GM23338 (cell line): ENCODE results near the gene EFTUD2. TPM values are rescaled to one million over a fixed set of nuclear protein-coding genes. Genes with fewer than 3 reads are reported as not detected.
A peak's percentile ranks its signal among the peaks of the same experiment; 100 is the strongest.

Experiments
- ATAC-seq: fragments of 200-7000 bp; cut with Tn5 transposase; 3 replicates; pipeline ENCODE4 v1.9.1; 2020
- DNase-seq: peaks from one replicate; pipeline ENCODE4 v3.0.0-alpha.2; 2015; ENCODE audit warnings: low spot score
- H2AFZ ChIP-seq: fragments of 200-600 bp; sonication (generic); 2 replicates; pipeline ENCODE4 v1.8.0; 2016; ENCODE audit warnings: antibody characterized with exemption, mild to moderate bottlenecking, moderate library complexity
- H3F3A ChIP-seq: fragments of 200-600 bp; sonication (generic); replicated peaks from 2 replicates; pipeline ENCODE4 v1.8.0; 2017; ENCODE audit warnings: antibody characterized with exemption, mixed run types, low read depth
- H3K27ac ChIP-seq: fragments of 200-600 bp; sonication (generic); 2 replicates; pipeline ENCODE4 v1.6.1; 2016; ENCODE audit warnings: low read depth
- H3K27me3 ChIP-seq: fragments of 200-600 bp; sonication (generic); 2 replicates; pipeline ENCODE4 v1.8.0; 2016; ENCODE audit warnings: mild to moderate bottlenecking, mixed run types, moderate library complexity; ENCODE audit not compliant: insufficient read depth
- H3K36me3 ChIP-seq: fragments of 200-600 bp; sonication (generic); 2 replicates; pipeline ENCODE4 v1.8.0; 2016; ENCODE audit warnings: mild to moderate bottlenecking; ENCODE audit not compliant: insufficient read depth
- H3K4me1 ChIP-seq: fragments of 200-600 bp; sonication (generic); 2 replicates; pipeline ENCODE4 v1.8.0; 2016; ENCODE audit warnings: mild to moderate bottlenecking, moderate library complexity; ENCODE audit not compliant: insufficient read depth
- H3K4me2 ChIP-seq: fragments of 200-600 bp; sonication (generic); 2 replicates; pipeline ENCODE4 v1.7.1; 2017; ENCODE audit warnings: mixed run types
- H3K4me3 ChIP-seq: fragments of 200-600 bp; sonication (generic); 2 replicates; pipeline ENCODE4 v1.6.1; 2016; ENCODE audit warnings: mixed run types
- H3K79me2 ChIP-seq: fragments of 200-600 bp; sonication (generic); replicated peaks from 2 replicates; pipeline ENCODE4 v1.8.0; 2017; ENCODE audit warnings: mild to moderate bottlenecking; ENCODE audit not compliant: insufficient read depth
- H3K9me2 ChIP-seq: fragments of 200-600 bp; sonication (generic); 2 replicates; pipeline ENCODE4 v1.8.0; 2017; ENCODE audit not compliant: insufficient read depth
- H4K20me1 ChIP-seq: fragments of 200-600 bp; sonication (generic); replicated peaks from 2 replicates; pipeline ENCODE4 v1.8.0; 2017; ENCODE audit warnings: mild to moderate bottlenecking; ENCODE audit not compliant: insufficient read depth
- H3K27ac Mint-ChIP-seq: 2 replicates; pipeline ENCODE4 v1.8.0; 2020; ENCODE audit warnings: inconsistent platforms, mild to moderate bottlenecking, moderate library complexity, mixed read lengths
- H3K27me3 Mint-ChIP-seq: 3 replicates; pipeline ENCODE4 v1.8.0; 2022; ENCODE audit warnings: low read depth, mild to moderate bottlenecking, moderate library complexity, mixed read lengths, inconsistent platforms; ENCODE audit not compliant: insufficient read depth, poor library complexity
- H3K36me3 Mint-ChIP-seq: 3 replicates; pipeline ENCODE4 v1.8.0; 2021; ENCODE audit warnings: low read depth, mild to moderate bottlenecking, inconsistent platforms, moderate library complexity, mixed read lengths
- H3K4me1 Mint-ChIP-seq: 3 replicates; pipeline ENCODE4 v1.8.0; 2020; ENCODE audit warnings: mild to moderate bottlenecking, inconsistent platforms, mixed read lengths
- H3K4me3 Mint-ChIP-seq: 3 replicates; pipeline ENCODE4 v1.8.0; 2021; ENCODE audit warnings: moderate library complexity, mild to moderate bottlenecking, inconsistent platforms, mixed read lengths
- H3K9me3 Mint-ChIP-seq: 3 replicates; pipeline ENCODE4 v1.8.0; 2020; ENCODE audit warnings: moderate library complexity, mild to moderate bottlenecking, inconsistent platforms, mixed read lengths
- CREB1 ChIP-seq: fragments of 250-450 bp; sonication (Bioruptor Pico); IDR thresholded peaks from 2 replicates; pipeline ENCODE4 v1.5.0; 2020; ENCODE audit warnings: low read depth, mild to moderate bottlenecking, moderate library complexity
- EZH2 ChIP-seq: fragments of 200-600 bp; sonication (generic); IDR thresholded peaks from one replicate; pipeline ENCODE4 v1.8.0; 2017; ENCODE audit warnings: antibody characterized with exemption, mild to moderate bottlenecking, low read depth; ENCODE audit not compliant: unreplicated experiment
- EZH2phosphoT487 ChIP-seq: fragments of 200-600 bp; sonication (generic); IDR thresholded peaks from one replicate; pipeline ENCODE4 v1.8.1; 2018; ENCODE audit warnings: antibody characterized with exemption; ENCODE audit not compliant: unreplicated experiment
- JUNB ChIP-seq: IDR thresholded peaks from one replicate; pipeline ENCODE4 v1.6.1; 2016; ENCODE audit warnings: antibody characterized with exemption; ENCODE audit not compliant: unreplicated experiment
- NANOG ChIP-seq: IDR thresholded peaks from 2 replicates; pipeline ENCODE4 v1.6.1; 2016; ENCODE audit warnings: antibody characterized with exemption, borderline replicate concordance
- POLR2AphosphoS5 ChIP-seq: IDR thresholded peaks from 2 replicates; pipeline ENCODE4 v1.6.1; 2016; ENCODE audit warnings: antibody characterized with exemption, low read depth
- REST ChIP-seq: IDR thresholded peaks from one replicate; pipeline ENCODE4 v1.6.1; 2018; ENCODE audit warnings: antibody characterized with exemption; ENCODE audit not compliant: unreplicated experiment
- STAT1 ChIP-seq: IDR thresholded peaks from one replicate; pipeline ENCODE4 v1.6.1; 2016; ENCODE audit warnings: antibody characterized with exemption; ENCODE audit not compliant: unreplicated experiment
- ZNF114 ChIP-seq: fragments of 250-450 bp; sonication (Bioruptor Pico); IDR thresholded peaks from 2 replicates; pipeline ENCODE4 v1.5.0; 2020; ENCODE audit warnings: mild to moderate bottlenecking, moderate library complexity
- ZNF331 ChIP-seq: fragments of 250-450 bp; sonication (Bioruptor Pico); IDR thresholded peaks from 2 replicates; pipeline ENCODE4 v1.5.0; 2020; ENCODE audit warnings: low read depth, mild to moderate bottlenecking, moderate library complexity
- long read RNA-seq: library from polyadenylated mRNA; unstranded; transcript quantifications from one replicate; pipeline ENCODE4 v2.0.0, GENCODE V29; 2020; ENCODE audit not compliant: unreplicated experiment
- polyA plus RNA-seq: library from polyadenylated mRNA; unstranded; fragments of >200 nt; fragmentation: Nextera tagmentation; extraction: Ambion mirVana; gene quantifications from 2 replicates; pipeline ENCODE4 v1.2.1, GENCODE V29; 2016
- total RNA-seq: library from RNA; depleted of rRNA; stranded (reverse); fragments of >200 nt; shearing (Covaris generic); gene quantifications from 2 replicates; pipeline ENCODE4 v1.2.3, GENCODE V29; 2014; rRNA removed
- TF ChIP-seq, protein P1 (sequence below): IDR thresholded peaks from 2 replicates; pipeline ENCODE4 v1.6.1; 2016; ENCODE audit warnings: antibody characterized with exemption
- TF ChIP-seq, protein P2 (sequence below), 2 experiments: fragments of 200-600 bp in 1 of 2; sonication (generic) in 1 of 2; conservative IDR thresholded peaks; 2 replicates each; pipeline versions ENCODE4 v1.5.1 to v1.6.1; 2016 to 2017; ENCODE audit warnings: antibody characterized with exemption in 2 of 2, low read depth in 2 of 2, mild to moderate bottlenecking in 2 of 2, moderate library complexity in 1 of 2
- TF ChIP-seq, protein P3 (sequence below): fragments of 250-450 bp; sonication (Bioruptor Pico); IDR thresholded peaks from 2 replicates; pipeline ENCODE4 v1.5.0; 2020; ENCODE audit warnings: mild to moderate bottlenecking, moderate library complexity

The EFTUD2 gene
- total RNA-seq: 196 and 203 TPM in 2 replicates
- polyA plus RNA-seq: 52.5 and 61.6 TPM in 2 replicates
- long read RNA-seq, full-length matches to known transcripts: 24 of 38 reads
- long read RNA-seq, partial matches to known transcripts: 12 of 38 reads
- long read RNA-seq, other reads (novel, unspliced or antisense): 2 of 38 reads

- ATAC-seq: peak; percentile 89
- H3K9me3 Mint-ChIP-seq: no peaks in the 10 kb centered on the region
- no peaks in the 10 kb centered on the region; the same call in 1 of the 2 replicates for H3F3A ChIP-seq
- peaks cover 11% of the 10 kb centered on the region for H3K27me3 Mint-ChIP-seq
- H3K4me3 ChIP-seq: peak within 1 kb of the TSS; percentile 96
- peak; percentile 93 for DNase-seq
- H3K4me3 Mint-ChIP-seq: peak within 1 kb of the TSS; percentile 97
- peaks cover 4% of the 10 kb centered on the region for H3K36me3 ChIP-seq
- H3K79me2 ChIP-seq: peaks cover 49% of the 10 kb centered on the region
- peaks cover 11% of the 10 kb centered on the region; the same call in 2 of the 3 replicates for H3K36me3 Mint-ChIP-seq
- H3K27ac ChIP-seq: peak within 1 kb of the TSS; percentile 100
- H3K27me3 ChIP-seq: no peaks in the 10 kb centered on the region
- peak within 1 kb of the TSS; percentile 99 for H3K4me2 ChIP-seq
- peak within 1 kb of the TSS; percentile 98 for H2AFZ ChIP-seq
- H3K4me1 Mint-ChIP-seq: peaks cover 5% of the 10 kb centered on the region
- H3K4me1 ChIP-seq: peaks cover 14% of the 10 kb centered on the region; the same call in 1 of the 2 replicates
- no peak for TF ChIP-seq ZNF331 (CRISPR knock-in tag)
- no peak for TF ChIP-seq ZNF114 (CRISPR knock-in tag)
- TF ChIP-seq, protein P1, sequence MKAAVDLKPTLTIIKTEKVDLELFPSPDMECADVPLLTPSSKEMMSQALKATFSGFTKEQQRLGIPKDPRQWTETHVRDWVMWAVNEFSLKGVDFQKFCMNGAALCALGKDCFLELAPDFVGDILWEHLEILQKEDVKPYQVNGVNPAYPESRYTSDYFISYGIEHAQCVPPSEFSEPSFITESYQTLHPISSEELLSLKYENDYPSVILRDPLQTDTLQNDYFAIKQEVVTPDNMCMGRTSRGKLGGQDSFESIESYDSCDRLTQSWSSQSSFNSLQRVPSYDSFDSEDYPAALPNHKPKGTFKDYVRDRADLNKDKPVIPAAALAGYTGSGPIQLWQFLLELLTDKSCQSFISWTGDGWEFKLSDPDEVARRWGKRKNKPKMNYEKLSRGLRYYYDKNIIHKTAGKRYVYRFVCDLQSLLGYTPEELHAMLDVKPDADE: peak; percentile 86
- no peak for TF ChIP-seq STAT1
- no peak for TF ChIP-seq EZH2
- TF ChIP-seq, protein P2, sequence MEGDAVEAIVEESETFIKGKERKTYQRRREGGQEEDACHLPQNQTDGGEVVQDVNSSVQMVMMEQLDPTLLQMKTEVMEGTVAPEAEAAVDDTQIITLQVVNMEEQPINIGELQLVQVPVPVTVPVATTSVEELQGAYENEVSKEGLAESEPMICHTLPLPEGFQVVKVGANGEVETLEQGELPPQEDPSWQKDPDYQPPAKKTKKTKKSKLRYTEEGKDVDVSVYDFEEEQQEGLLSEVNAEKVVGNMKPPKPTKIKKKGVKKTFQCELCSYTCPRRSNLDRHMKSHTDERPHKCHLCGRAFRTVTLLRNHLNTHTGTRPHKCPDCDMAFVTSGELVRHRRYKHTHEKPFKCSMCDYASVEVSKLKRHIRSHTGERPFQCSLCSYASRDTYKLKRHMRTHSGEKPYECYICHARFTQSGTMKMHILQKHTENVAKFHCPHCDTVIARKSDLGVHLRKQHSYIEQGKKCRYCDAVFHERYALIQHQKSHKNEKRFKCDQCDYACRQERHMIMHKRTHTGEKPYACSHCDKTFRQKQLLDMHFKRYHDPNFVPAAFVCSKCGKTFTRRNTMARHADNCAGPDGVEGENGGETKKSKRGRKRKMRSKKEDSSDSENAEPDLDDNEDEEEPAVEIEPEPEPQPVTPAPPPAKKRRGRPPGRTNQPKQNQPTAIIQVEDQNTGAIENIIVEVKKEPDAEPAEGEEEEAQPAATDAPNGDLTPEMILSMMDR (conservative IDR thresholded peaks at IDR 0.05; ENCODE audit: low read depth in 2 of 2): no peak
- TF ChIP-seq POLR2AphosphoS5: peak; percentile 82
- TF ChIP-seq, protein P3, sequence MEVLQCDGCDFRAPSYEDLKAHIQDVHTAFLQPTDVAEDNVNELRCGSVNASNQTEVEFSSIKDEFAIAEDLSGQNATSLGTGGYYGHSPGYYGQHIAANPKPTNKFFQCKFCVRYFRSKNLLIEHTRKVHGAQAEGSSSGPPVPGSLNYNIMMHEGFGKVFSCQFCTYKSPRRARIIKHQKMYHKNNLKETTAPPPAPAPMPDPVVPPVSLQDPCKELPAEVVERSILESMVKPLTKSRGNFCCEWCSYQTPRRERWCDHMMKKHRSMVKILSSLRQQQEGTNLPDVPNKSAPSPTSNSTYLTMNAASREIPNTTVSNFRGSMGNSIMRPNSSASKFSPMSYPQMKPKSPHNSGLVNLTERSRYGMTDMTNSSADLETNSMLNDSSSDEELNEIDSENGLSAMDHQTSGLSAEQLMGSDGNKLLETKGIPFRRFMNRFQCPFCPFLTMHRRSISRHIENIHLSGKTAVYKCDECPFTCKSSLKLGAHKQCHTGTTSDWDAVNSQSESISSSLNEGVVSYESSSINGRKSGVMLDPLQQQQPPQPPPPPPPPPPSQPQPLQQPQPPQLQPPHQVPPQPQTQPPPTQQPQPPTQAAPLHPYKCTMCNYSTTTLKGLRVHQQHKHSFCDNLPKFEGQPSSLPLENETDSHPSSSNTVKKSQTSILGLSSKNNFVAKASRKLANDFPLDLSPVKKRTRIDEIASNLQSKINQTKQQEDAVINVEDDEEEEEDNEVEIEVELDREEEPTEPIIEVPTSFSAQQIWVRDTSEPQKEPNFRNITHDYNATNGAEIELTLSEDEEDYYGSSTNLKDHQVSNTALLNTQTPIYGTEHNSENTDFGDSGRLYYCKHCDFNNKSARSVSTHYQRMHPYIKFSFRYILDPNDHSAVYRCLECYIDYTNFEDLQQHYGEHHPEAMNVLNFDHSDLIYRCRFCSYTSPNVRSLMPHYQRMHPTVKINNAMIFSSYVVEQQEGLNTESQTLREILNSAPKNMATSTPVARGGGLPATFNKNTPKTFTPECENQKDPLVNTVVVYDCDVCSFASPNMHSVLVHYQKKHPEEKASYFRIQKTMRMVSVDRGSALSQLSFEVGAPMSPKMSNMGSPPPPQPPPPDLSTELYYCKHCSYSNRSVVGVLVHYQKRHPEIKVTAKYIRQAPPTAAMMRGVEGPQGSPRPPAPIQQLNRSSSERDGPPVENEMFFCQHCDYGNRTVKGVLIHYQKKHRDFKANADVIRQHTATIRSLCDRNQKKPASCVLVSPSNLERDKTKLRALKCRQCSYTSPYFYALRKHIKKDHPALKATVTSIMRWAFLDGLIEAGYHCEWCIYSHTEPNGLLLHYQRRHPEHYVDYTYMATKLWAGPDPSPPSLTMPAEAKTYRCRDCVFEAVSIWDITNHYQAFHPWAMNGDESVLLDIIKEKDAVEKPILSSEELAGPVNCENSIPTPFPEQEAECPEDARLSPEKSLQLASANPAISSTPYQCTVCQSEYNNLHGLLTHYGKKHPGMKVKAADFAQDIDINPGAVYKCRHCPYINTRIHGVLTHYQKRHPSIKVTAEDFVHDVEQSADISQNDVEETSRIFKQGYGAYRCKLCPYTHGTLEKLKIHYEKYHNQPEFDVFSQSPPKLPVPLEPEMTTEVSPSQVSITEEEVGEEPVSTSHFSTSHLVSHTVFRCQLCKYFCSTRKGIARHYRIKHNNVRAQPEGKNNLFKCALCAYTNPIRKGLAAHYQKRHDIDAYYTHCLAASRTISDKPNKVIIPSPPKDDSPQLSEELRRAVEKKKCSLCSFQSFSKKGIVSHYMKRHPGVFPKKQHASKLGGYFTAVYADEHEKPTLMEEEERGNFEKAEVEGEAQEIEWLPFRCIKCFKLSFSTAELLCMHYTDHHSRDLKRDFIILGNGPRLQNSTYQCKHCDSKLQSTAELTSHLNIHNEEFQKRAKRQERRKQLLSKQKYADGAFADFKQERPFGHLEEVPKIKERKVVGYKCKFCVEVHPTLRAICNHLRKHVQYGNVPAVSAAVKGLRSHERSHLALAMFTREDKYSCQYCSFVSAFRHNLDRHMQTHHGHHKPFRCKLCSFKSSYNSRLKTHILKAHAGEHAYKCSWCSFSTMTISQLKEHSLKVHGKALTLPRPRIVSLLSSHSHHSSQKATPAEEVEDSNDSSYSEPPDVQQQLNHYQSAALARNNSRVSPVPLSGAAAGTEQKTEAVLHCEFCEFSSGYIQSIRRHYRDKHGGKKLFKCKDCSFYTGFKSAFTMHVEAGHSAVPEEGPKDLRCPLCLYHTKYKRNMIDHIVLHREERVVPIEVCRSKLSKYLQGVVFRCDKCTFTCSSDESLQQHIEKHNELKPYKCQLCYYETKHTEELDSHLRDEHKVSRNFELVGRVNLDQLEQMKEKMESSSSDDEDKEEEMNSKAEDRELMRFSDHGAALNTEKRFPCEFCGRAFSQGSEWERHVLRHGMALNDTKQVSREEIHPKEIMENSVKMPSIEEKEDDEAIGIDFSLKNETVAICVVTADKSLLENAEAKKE (CRISPR knock-in tag): no peak
- TF ChIP-seq CREB1: peak; percentile 96
- TF ChIP-seq EZH2phosphoT487: no peak
- TF ChIP-seq JUNB: no peak
- TF ChIP-seq NANOG: no peak
- TF ChIP-seq REST: no peak
- H4K20me1 ChIP-seq: peaks cover 19% of the 10 kb centered on the region; the same call in 1 of the 2 replicates
- no peaks in the 10 kb centered on the region for H3K9me2 ChIP-seq
- peak within 1 kb of the TSS; percentile 100 for H3K27ac Mint-ChIP-seq
Observed at GRCh38 chr17:44899074-44899782, at the start of gene EFTUD2. TSS of gene EFTUD2 (minus strand) at chr17:44899445. CDS start at chr17:44894521, 4,924 bp downstream.
